HTERT RPE-1 (cell line): Measurements from ENCODE around the gene ZNF282.

ENCODE experiments used
- in situ Hi-C: fragments of 300-500 bp; cut with MboI; formaldehyde crosslinking; loops from 4 replicates; pipeline ENCODE4 v1.14.3; 2020; ENCODE audit warnings: low sequenced_read_pairs

Gene ZNF282

GRCh38 chr7:149188637-149189259 lies 6.6 kb upstream of the ZNF282 start:
- in situ Hi-C loops = no loop called here

DNA sequence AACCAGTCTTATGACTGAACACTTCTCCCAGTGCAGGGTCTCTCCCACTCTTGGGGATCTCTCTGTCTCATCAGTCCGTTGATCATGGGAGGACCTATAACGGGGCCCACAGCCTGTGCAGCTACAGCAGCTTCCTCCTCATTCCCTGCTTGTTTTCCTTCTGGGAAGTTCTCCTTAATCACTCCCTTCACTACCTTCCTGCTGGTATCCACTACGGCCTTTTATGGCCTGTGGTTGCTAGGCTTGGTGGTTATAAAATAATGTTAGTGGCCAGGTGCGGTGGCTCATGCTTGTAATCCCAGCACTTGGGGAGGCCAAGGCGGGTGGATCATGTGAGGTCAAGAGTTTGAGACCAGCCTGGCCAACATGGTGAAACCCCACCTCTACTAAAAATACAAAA lies 3.5 kb upstream of the ZNF282 start:
- in situ Hi-C loops = no loop called here

- in situ Hi-C loops = no loop called here
These were observed 557 bp upstream of the ZNF282 start for GRCh38 chr7:149194799-149195179.

GRCh38 chr7:149196151-149196704 lies 882 bp downstream of the ZNF282 start:
- in situ Hi-C loops = no loop called here

- in situ Hi-C loops = no loop called here
These were observed 1.4 kb downstream of the ZNF282 start for GRCh38 chr7:149196705-149197171.

DNA sequence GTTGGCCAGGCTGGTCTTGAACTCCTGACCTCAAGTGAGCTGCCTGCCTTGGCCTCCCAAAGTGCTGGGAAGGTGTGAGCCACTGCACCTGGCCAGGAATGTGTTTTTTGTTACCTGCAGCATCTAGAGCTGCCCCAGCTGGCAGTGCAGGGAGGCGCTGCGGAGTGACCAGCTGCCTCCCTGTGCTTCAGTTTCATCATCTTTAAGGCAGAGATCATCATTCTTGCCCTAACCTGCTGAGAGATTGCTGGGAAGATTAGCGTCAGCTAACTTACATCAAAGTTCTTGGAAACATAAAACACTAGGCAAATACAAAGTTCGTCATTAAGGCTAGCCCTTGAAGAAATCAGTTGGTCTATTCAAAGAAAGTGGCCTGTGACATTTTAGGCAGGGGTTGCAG lies 2.3 kb downstream of the ZNF282 start:
- in situ Hi-C loops = no loop called here

DNA sequence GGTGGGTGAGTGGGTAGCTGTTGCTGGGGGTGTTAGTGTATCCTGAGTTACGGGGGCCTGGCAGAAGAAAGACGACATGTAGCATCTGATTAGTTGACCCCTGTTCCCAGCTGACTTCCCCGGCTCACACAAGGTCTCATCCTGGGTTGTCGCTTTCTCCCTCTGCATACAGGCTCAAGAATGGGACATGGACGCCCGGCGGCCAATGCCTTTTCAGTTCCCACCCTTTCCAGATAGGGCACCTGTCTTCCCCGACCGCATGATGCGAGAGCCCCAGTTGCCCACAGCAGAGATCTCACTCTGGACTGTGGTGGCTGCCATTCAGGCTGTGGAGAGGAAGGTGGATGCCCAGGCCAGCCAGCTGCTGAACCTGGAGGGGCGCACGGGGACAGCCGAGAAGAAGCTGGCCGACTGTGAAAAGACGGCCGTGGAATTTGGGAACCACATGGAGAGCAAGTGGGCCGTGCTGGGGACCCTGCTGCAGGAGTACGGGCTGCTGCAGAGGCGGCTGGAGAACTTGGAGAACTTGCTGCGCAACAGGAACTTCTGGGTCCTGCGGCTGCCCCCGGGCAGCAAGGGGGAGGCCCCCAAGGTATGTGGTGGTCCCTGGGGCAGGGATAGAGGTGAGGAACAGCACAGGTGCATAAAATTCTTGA lies 2.9 kb downstream of the ZNF282 start:
- in situ Hi-C loops = no loop called here

DNA sequence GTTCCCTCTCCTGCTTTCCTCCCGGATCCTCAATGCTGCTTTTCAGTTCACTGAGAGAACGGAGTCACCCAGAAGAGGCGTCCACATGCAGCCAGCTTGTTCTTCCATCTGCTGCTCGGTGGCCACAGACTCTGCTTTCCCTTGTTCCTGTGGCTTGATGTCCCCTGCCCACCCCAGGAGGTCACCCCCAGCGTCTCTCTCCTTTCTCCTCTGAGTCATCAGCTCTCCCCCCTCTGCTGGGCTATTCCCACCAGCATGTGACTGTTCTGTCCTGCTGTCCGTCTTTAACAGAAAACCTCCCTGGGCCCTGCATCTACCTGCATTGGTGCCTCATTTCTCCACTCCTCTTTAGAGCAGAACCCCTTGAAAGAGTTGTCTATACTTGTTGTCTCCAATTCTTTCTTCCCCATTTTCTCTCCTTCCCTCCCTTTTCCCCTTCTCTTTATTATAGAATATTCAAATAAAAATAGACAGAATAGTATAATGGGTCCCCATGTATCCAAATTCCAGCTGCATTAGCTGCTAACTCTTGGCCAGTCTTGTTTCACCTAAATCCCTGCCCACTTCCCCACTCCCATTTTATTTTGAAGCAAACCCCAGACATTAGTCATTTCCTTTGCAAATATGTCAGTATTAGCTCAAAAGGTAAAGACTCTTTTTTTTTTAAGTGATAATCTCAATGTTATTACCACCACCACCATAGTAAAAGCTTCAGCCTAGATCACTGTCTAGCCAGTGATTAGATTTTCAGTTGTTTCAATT lies 4.1 kb downstream of the ZNF282 start:
- in situ Hi-C loops = no loop called here

- in situ Hi-C loops = no loop called here
These were observed 7.5 kb downstream of the ZNF282 start for GRCh38 chr7:149202831-149203231.

DNA sequence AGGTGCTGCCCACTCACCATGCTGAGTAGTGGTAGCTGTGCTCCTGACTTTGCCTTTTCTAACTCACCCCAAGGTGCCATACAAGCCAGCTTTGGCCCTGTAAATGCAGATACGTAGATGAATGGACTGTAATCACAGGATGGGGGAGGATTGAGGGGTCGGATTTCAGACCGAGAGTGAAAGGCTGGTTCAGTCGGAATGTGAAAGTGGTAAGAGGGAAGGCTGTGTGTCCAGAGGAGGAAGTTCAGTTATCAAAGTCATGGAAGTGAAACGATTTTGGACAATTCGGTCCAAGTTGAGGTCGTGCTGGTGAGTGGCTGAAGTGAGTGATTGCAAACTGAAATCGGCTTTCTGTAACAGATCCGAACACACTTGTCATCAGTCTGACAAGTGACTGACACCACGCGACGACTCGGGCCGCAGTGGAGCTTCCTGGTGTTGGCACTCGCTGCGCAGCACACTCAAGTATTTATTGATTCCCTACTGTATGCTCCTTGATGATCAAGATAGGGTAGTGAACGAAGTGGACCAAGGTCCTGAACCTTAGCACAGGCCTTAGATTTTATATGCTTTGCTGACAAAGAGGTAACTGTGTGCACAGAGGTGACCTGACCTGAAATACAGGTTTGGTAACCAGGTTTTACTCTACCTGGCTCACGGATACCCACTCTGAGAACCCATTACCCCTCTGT lies 10.5 kb downstream of the ZNF282 start:
- in situ Hi-C loops = no loop called here

- in situ Hi-C loops = no loop called here
These were observed 12.1 kb downstream of the ZNF282 start for GRCh38 chr7:149207324-149208035.

DNA sequence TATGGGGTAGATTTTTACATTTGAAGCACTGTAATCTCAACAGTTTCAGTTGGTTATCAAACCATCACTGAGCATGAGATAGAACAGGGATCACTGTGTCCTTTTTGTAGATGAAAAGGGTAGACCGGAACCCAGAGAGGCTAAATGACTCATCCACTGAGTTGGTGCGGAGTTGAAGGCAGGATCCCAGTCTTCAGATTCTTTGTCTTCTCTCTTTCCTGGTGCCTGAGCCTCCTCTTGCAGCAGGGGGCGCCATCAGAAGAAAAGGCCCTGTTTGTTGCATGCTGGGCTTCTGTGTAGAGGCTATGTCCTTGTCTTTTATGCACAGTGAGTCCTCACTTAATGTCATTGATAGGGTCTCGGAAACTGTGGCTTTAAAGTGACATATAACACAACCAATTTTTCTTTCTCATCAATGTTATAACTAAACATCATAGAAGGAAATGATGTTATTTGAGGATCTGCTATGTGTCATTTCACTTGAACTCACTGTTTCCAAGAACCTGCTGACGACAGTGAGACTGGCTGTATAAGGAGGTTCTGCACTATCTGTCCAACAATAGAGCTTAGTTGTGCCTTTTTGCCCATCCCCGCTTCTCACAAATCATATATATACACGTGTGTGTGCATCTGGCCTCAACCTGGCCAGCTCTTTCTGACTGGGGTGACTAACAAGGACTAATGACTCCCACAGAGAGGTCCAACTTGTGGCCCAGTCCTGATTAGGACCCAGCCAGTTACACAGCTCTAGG lies 14.3 kb downstream of the ZNF282 start:
- in situ Hi-C loops = no loop called here

GRCh38 chr7:149210551-149210950 lies 15.2 kb downstream of the ZNF282 start:
- in situ Hi-C loops = no loop called here

- in situ Hi-C loops = no loop called here
These were observed 18.8 kb downstream of the ZNF282 start for GRCh38 chr7:149214020-149214720.

DNA sequence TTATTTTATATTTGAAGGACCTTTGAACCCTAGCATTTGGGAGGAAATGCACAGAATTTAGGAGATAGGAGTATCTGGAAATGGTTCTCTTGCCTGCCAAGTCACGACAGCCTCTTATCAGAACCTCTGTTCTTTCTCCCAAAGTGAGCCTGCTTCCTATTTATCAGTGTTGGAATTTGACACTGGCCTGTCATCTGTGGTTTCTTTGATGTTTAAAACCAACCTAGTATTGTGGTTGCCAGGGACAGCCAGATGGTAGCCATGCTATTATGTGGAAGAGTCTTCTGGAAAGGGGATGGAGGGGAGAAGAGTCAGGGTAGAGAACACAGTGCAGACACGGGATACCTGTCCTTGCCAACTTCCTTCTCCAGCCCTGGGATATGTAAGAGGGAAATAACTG lies 21.1 kb downstream of the ZNF282 start:
- in situ Hi-C loops = no loop called here

DNA sequence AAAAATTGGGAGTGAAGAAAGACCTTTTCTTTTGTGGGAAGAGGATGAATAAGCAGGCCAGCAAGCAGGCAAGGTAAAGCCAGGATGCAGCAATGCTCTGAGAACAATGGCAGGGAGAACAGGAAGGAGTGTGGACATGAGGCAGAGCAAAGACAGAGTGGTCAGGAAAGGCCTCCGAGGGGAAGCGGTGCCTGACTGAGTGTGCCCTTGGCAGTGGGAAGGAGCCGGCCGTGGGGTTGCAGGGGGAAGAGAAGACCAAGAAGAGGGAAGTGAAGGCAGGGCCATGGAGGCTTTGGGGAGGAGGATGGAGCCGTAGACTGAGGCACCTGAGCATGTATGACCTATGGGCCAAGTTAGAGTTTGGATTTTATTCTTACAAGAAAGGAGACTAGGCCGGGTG lies 22.2 kb downstream of the ZNF282 start:
- in situ Hi-C loops = no loop called here

DNA sequence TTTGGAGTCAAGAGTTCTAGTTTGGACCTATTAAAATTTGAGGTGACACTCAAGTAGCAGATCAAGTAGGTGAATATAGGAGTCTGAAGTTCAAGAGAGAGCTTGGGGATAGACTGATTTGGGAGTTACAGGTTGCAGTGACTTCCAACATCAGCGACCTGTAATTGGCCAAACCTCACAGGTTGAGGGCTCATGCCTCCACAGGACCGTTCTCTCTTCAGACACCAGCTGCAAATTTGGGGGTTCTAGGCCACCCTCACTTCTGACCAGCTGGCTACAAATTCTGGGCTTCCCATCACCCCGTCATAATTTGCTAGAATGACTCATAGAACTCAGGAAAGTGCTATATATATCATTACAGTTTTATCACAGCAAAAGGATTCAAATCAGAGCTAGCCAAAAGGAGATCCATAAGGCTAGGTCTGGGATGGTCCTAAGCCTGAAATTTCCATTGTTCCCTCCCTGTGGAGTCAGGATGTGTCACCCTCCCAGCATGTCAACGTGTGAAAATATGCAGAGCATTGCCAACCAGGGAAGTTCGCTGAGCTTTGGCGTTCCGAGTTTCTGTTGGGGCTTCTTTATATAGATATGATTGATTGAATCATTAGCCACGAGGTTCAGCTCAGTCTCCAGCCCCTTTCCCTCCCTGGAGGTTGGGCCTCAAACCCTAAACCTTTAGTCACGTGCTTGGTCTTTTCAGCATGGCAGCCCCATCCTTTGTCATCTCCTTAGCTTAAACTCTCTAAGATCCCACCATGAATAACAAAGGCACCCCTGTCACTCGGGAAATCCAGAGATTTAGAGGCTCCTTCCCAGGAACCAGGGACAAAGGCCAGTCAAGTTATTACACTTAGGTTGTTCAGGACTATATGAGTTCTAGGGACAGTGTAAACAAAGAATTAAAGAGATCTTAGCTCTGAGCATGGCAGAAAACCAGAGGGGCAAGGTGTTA lies 23.4 kb downstream of the ZNF282 start:
- in situ Hi-C loops = no loop called here

DNA sequence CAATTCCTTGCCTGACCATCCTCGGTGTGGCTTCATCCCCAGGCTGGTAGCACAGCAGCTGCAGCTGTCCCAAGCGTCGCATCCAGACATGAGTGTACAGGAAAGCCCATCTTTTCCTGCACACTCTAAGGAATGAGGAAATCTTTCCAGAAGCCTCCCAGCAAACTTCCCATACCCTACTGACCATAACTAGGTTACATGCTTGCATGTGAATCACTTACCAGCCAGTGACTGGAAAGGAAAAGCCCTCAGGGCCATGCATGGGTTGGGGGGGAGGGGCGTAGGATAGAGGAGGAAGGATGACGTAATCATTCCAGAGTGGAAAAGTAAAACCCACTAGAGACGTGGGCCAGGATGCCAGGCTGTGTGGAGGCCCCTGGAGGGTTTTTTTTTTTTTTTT lies 25.2 kb downstream of the ZNF282 start:
- in situ Hi-C loops = no loop called here
